DOHH2 (cell line): Measurements from ENCODE around the gene BST2.

Source experiments
- H3F3A ChIP-seq: fragments of 200-600 bp; sonication (generic), shearing (Covaris generic); 2 replicates; pipeline ENCODE4 v1.6.0; 2016; ENCODE audit warnings: antibody characterized with exemption, mild to moderate bottlenecking; ENCODE audit not compliant: control insufficient read depth, insufficient read depth
- H3K27ac ChIP-seq: fragments of 200-600 bp; sonication (generic); 2 replicates; pipeline ENCODE4 v1.5.1; 2014; ENCODE audit warnings: low read depth, mild to moderate bottlenecking, low read length, moderate library complexity
- H3K27me3 ChIP-seq: fragments of 200-600 bp; sonication (generic); 2 replicates; pipeline ENCODE4 v1.6.1; 2014; ENCODE audit warnings: mild to moderate bottlenecking, low read length, mixed read lengths; ENCODE audit not compliant: control insufficient read depth
- H3K36me3 ChIP-seq: fragments of 200-600 bp; sonication (generic); 2 replicates; pipeline ENCODE4 v1.6.1; 2014; ENCODE audit warnings: mild to moderate bottlenecking, low read length, moderate library complexity, mixed read lengths; ENCODE audit not compliant: control insufficient read depth
- H3K4me1 ChIP-seq: fragments of 200-600 bp; sonication (generic); 2 replicates; pipeline ENCODE4 v1.6.1; 2014; ENCODE audit warnings: mild to moderate bottlenecking, low read length, mixed read lengths; ENCODE audit not compliant: control insufficient read depth
- H3K4me2 ChIP-seq: fragments of 200-600 bp; sonication (generic); 2 replicates; pipeline ENCODE4 v1.6.0; 2014; ENCODE audit warnings: mild to moderate bottlenecking, low read length, moderate library complexity
- H3K4me3 ChIP-seq: fragments of 200-600 bp; sonication (generic); 2 replicates; pipeline ENCODE4 v1.5.1; 2014; ENCODE audit warnings: mild to moderate bottlenecking, low read length, mixed read lengths
- H3K79me2 ChIP-seq: fragments of 200-600 bp; sonication (generic); 2 replicates; pipeline ENCODE4 v1.6.1; 2014; ENCODE audit warnings: mild to moderate bottlenecking, low read length, mixed read lengths; ENCODE audit not compliant: control insufficient read depth
- H3K9me2 ChIP-seq: fragments of 200-600 bp; sonication (generic); replicated peaks from 2 replicates; pipeline ENCODE4 v1.6.1; 2014; ENCODE audit warnings: mild to moderate bottlenecking, low read length, mixed read lengths; ENCODE audit not compliant: control insufficient read depth
- H3K9me3 ChIP-seq: fragments of 200-600 bp; sonication (generic); 2 replicates; pipeline ENCODE4 v1.6.1; 2014; ENCODE audit warnings: antibody characterized with exemption, low read length, mixed read lengths; ENCODE audit not compliant: control insufficient read depth, insufficient read depth
- H4K20me1 ChIP-seq: fragments of 200-600 bp; sonication (generic); 2 replicates; pipeline ENCODE4 v1.6.0; 2014; ENCODE audit warnings: low read depth, mild to moderate bottlenecking, antibody characterized with exemption, low read length, moderate library complexity; ENCODE audit not compliant: control insufficient read depth, insufficient read depth
- EZH2phosphoT487 ChIP-seq: fragments of 200-600 bp; sonication (generic); IDR thresholded peaks from 2 replicates; pipeline ENCODE4 v1.6.1; 2017; ENCODE audit warnings: borderline replicate concordance, mild to moderate bottlenecking, antibody characterized with exemption, low read length, moderate library complexity, mixed read lengths
- TF ChIP-seq, protein P1 (sequence below): fragments of 200-600 bp; sonication (generic); IDR thresholded peaks from one replicate; pipeline ENCODE4 v1.5.1; 2014; ENCODE audit warnings: antibody characterized with exemption, mild to moderate bottlenecking, low read depth, low read length; ENCODE audit not compliant: poor library complexity, severe bottlenecking

BST2 gene

DNA sequence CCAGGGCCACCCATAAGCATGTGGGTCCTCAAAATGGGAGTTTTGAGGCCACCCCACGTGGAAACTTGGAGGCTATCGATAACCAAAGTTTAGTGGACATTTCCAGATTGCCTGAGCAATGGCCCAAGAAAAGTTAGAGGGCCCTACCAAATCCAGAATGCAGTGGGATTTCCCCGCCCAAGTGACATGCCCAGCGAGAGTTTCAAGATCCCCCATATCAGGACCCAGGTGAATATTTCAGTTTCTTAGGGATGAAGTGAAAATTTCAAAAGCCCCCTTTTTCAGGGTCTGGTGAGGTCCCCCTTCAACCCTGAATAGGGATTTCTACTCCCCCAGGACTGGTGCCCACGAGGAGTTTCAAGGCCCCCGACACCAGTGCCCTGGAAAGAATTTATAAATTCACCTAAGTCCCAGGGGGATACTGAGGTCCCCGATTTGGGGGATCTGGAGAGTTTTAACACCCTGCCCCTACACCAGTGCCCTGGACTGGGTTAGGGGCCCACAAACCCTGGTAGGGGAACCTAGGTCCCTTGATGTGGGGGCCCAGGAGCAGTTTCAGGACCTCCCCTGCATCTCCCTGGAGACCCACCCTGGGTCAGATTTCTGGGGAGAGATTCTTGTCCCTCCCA, 695 bp downstream of the BST2 start:
- H3K4me3 ChIP-seq, result peak overlapping the region; percentile 89
- H3K4me2 ChIP-seq, result peak overlapping the region; percentile 91
- TF ChIP-seq, protein P1, sequence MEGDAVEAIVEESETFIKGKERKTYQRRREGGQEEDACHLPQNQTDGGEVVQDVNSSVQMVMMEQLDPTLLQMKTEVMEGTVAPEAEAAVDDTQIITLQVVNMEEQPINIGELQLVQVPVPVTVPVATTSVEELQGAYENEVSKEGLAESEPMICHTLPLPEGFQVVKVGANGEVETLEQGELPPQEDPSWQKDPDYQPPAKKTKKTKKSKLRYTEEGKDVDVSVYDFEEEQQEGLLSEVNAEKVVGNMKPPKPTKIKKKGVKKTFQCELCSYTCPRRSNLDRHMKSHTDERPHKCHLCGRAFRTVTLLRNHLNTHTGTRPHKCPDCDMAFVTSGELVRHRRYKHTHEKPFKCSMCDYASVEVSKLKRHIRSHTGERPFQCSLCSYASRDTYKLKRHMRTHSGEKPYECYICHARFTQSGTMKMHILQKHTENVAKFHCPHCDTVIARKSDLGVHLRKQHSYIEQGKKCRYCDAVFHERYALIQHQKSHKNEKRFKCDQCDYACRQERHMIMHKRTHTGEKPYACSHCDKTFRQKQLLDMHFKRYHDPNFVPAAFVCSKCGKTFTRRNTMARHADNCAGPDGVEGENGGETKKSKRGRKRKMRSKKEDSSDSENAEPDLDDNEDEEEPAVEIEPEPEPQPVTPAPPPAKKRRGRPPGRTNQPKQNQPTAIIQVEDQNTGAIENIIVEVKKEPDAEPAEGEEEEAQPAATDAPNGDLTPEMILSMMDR, result no peak
- TF ChIP-seq EZH2phosphoT487, result no peak
- H3F3A ChIP-seq, result peaks cover 18% of the 10 kb centered on the region
- H3K79me2 ChIP-seq, result peaks cover 80% of the 10 kb centered on the region
- H4K20me1 ChIP-seq, result peaks cover 8% of the 10 kb centered on the region
- H3K4me1 ChIP-seq, result peaks cover 39% of the 10 kb centered on the region
- no peaks in the 10 kb centered on the region for H3K9me2 ChIP-seq
- H3K36me3 ChIP-seq, result peaks cover 55% of the 10 kb centered on the region
- H3K9me3 ChIP-seq, result no peaks in the 10 kb centered on the region
- peak overlapping the region; percentile 94 for H3K27ac ChIP-seq
- no peaks in the 10 kb centered on the region for H3K27me3 ChIP-seq

DNA sequence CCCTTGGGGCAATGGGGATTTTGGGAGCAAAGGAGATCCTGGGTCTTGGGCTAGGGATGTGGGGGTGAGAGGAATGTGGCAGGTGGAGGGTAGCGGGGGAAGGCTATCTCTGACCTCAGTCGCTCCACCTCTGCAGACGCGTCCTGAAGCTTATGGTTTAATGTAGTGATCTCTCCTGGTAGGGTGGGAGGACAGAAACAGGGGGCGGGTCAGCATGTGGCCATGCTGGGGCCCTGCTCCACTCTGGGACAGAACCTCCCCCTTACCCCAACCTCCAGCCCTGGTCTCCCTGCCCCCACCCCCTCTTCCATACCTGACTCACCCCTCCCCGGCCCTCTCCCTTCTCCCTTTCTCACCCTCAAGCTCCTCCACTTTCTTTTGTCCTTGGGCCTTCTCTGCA, 1.4 kb downstream of the BST2 start:
- H3K36me3 ChIP-seq, result peaks cover 56% of the 10 kb centered on the region
- peak overlapping the region; percentile 94 for H3K27ac ChIP-seq
- H3F3A ChIP-seq, result peaks cover 18% of the 10 kb centered on the region
- peak overlapping the region; percentile 89 for H3K4me3 ChIP-seq
- H4K20me1 ChIP-seq, result peaks cover 8% of the 10 kb centered on the region
- H3K27me3 ChIP-seq, result no peaks in the 10 kb centered on the region
- no peaks in the 10 kb centered on the region for H3K9me2 ChIP-seq
- H3K9me3 ChIP-seq, result no peaks in the 10 kb centered on the region
- H3K4me2 ChIP-seq, result peak overlapping the region; percentile 91
- TF ChIP-seq, protein P1, result no peak
- no peak for TF ChIP-seq EZH2phosphoT487
- peaks cover 73% of the 10 kb centered on the region for H3K79me2 ChIP-seq
- peaks cover 32% of the 10 kb centered on the region for H3K4me1 ChIP-seq

DNA sequence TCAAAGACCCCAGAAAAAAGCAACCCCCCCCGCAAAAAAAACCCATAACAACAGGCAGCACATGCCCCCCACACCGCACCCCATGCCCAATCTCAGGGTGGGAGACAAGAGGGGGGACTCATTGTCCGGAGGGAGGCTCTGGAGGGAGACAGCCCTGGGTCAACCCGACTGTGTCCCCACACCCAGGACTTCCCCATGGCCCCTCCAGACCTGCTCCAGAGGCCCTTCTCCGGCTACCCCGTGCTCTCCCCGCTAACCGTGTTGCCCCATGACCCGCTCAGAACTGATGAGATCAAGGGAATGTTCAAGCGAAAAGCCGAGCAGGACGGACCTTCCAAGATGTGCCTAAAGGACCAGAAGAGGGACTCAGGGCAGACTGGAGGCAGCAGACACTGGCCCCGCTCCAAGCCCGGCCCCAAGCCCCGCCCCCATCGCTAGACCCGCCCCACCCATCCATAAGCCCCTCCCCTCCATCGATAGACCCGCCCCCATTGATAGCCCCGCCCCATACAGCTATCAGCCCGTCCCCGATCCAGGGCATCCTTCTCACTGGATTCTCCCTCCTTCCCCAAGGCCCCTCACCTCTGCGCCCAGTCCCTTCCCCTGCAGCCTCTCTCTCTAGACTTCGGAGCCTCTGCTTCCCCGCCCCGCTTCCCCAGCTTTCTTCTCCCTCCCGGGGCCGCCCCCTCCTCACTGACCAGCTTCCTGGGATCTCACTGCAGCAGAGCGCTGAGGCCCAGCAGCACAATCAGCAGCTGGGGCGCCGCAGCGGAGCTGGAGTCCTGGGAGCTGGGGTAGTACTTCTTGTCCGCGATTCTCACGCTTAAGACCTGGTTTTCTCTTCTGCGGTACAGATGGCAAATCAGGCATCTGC, 2.2 kb downstream of the BST2 start:
- no peaks in the 10 kb centered on the region for H3K27me3 ChIP-seq
- H3K4me2 ChIP-seq, result peak overlapping the region; percentile 91
- H3K79me2 ChIP-seq, result peaks cover 65% of the 10 kb centered on the region
- H3K9me3 ChIP-seq, result no peaks in the 10 kb centered on the region
- H3F3A ChIP-seq, result peaks cover 22% of the 10 kb centered on the region
- H3K27ac ChIP-seq, result no peak overlapping the region
- TF ChIP-seq, protein P1, result no peak
- no peak for TF ChIP-seq EZH2phosphoT487
- peaks cover 8% of the 10 kb centered on the region for H4K20me1 ChIP-seq
- H3K9me2 ChIP-seq, result no peaks in the 10 kb centered on the region
- peak overlapping the region; percentile 89 for H3K4me3 ChIP-seq
- peaks cover 60% of the 10 kb centered on the region for H3K36me3 ChIP-seq
- peaks cover 32% of the 10 kb centered on the region for H3K4me1 ChIP-seq
